Nephron progenitor cell (in vitro differentiated cells): ENCODE results near the gene SUSD4.

Source experiments
- DNase-seq: peaks from one replicate; pipeline ENCODE4 v3.0.0; 2021
- H3K27ac Mint-ChIP-seq: 2 replicates; pipeline ENCODE4 v1.8.0; 2021; ENCODE audit warnings: mild to moderate bottlenecking, moderate library complexity, mixed read lengths
- H3K27me3 Mint-ChIP-seq: 2 replicates; pipeline ENCODE4 v1.8.0; 2021; ENCODE audit warnings: mild to moderate bottlenecking, low read depth, mixed read lengths; ENCODE audit not compliant: poor library complexity
- H3K36me3 Mint-ChIP-seq: 2 replicates; pipeline ENCODE4 v1.8.0; 2021; ENCODE audit warnings: low read depth, mixed read lengths
- H3K4me1 Mint-ChIP-seq: 2 replicates; pipeline ENCODE4 v1.8.0; 2021; ENCODE audit warnings: mixed read lengths
- H3K4me3 Mint-ChIP-seq: 2 replicates; pipeline ENCODE4 v1.8.0; 2021; ENCODE audit warnings: mild to moderate bottlenecking, moderate library complexity, mixed read lengths
- H3K9me3 Mint-ChIP-seq: 2 replicates; pipeline ENCODE4 v1.8.0; 2021; ENCODE audit warnings: mild to moderate bottlenecking, moderate library complexity, mixed read lengths
- CTCF ChIP-seq: fragments of 200-600 bp; sonication (generic); IDR thresholded peaks from 2 replicates; pipeline ENCODE4 v1.5.0; 2021; ENCODE audit warnings: antibody characterized with exemption

Gene SUSD4

GRCh38 chr1:223244366-223245103 is 119.4 kb downstream of the SUSD4 start:
- H3K4me1 Mint-ChIP-seq = peaks cover 12% of the 10 kb centered on the region
- H3K9me3 Mint-ChIP-seq = peaks cover 18% of the 10 kb centered on the region
- no peak overlapping the region for H3K4me3 Mint-ChIP-seq
- peaks cover 9% of the 10 kb centered on the region for H3K36me3 Mint-ChIP-seq
- DNase-seq = no peak
- TF ChIP-seq CTCF = no peak
- H3K27me3 Mint-ChIP-seq = peaks cover 29% of the 10 kb centered on the region
- no peak overlapping the region for H3K27ac Mint-ChIP-seq

- H3K36me3 Mint-ChIP-seq = peaks cover 9% of the 10 kb centered on the region
Observed at GRCh38 chr1:223243441-223244050, 120.4 kb downstream of the SUSD4 start.

GRCh38 chr1:223242971-223243370 is 121.0 kb downstream of the SUSD4 start:
- Mint-ChIP-seq H3K36me3 (peaks cover 9% of the 10 kb centered on the region), H3K4me3 (no peak overlapping the region), H3K27ac (no peak overlapping the region), H3K4me1 (peaks cover 12% of the 10 kb centered on the region), H3K27me3 (peaks cover 26% of the 10 kb centered on the region), H3K9me3 (peaks cover 34% of the 10 kb centered on the region)
- TF ChIP-seq CTCF = no peak
- DNase-seq = no peak

More at GRCh38 chr1:223243441-223244050, 120.4 kb downstream of the SUSD4 start:
- H3K4me3 Mint-ChIP-seq = no peak overlapping the region
- no peak for DNase-seq
- H3K27me3 Mint-ChIP-seq = peaks cover 26% of the 10 kb centered on the region
- peaks cover 12% of the 10 kb centered on the region for H3K4me1 Mint-ChIP-seq
- no peak overlapping the region for H3K27ac Mint-ChIP-seq
- TF ChIP-seq CTCF = no peak
- peaks cover 28% of the 10 kb centered on the region for H3K9me3 Mint-ChIP-seq

- DNase-seq = no peak
- H3K27me3 Mint-ChIP-seq = peaks cover 26% of the 10 kb centered on the region
- no peak overlapping the region for H3K4me3 Mint-ChIP-seq
- H3K4me1 Mint-ChIP-seq = peaks cover 12% of the 10 kb centered on the region
- H3K27ac Mint-ChIP-seq = no peak overlapping the region
- no peak for TF ChIP-seq CTCF
- peaks cover 9% of the 10 kb centered on the region for H3K36me3 Mint-ChIP-seq
- H3K9me3 Mint-ChIP-seq = peaks cover 39% of the 10 kb centered on the region
Observed at GRCh38 chr1:223242382-223242955, 121.5 kb downstream of the SUSD4 start.

- Mint-ChIP-seq H3K4me3 (no peak overlapping the region), H3K27ac (no peak overlapping the region), H3K36me3 (peaks cover 9% of the 10 kb centered on the region), H3K4me1 (peaks cover 6% of the 10 kb centered on the region), H3K27me3 (peaks cover 18% of the 10 kb centered on the region), H3K9me3 (peaks cover 57% of the 10 kb centered on the region)
- TF ChIP-seq CTCF = no peak
- no peak for DNase-seq
Observed at GRCh38 chr1:223240122-223240521, 123.9 kb downstream of the SUSD4 start.
